ENCODE measurements around the gene ELF1. TPM values are rescaled to one million over a fixed set of nuclear protein-coding genes. Genes with fewer than 3 reads are reported as not detected.

Gene ELF1
- total RNA-seq, 3 donors from 2014 or later (not counting 1 experiment from before 2014, with no cell fraction given) = 174 to 216 (median 193) TPM

DNA sequence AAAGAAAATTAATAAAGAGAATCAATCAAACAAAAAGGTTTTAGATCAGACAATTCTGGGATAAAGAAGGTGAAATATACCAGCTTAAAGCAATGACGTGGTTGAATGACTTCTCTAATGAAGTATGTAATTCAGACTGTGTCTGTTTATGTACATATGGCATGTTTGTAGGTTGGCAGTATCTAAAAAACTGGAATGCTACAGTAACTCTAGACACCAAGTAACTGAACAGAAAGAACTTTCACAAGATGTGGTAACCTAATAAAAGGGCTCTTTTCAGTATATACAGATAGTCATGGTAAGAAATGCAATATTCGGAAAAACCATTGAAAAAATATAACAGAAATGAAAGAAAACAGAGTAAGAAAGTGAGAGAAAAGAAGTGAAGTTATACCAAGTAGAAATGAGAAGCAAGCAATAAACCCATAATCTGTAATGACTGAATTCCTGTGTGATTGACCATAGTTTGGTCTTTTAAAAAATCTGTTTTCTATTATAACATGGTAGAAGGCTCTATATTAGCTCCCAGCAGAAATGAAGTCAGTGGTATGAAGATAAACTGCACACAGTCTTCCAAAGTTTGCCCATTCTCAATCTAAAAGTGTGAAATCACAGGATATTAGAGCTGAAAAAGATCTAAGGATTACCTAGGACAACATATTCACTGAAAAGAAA lies 31.4 kb downstream of the ELF1 start:
- H3K4me1 Mint-ChIP-seq = peaks cover 63 to 64% of the 10 kb centered on the region in 2 donors
- no peak for DNase-seq
- 77% methylated on average over 2 of the region's 2 CpGs for WGBS (ENCODE audit: insufficient coverage)
- H3K27me3 Mint-ChIP-seq (ENCODE audit: low read depth in 2 of 2) = no peaks in the 10 kb centered on the region
- Histone ChIP-seq H3K4me3 (ENCODE audit: low read length) (no peak overlapping the region), H3K27me3 (ENCODE audit: control insufficient read depth, insufficient read depth, low read length) (no peaks in the 10 kb centered on the region), H3K4me1 (ENCODE audit: control insufficient read depth, insufficient read depth, low read length) (peaks cover 31% of the 10 kb centered on the region), H3K27ac (ENCODE audit: low read length) (peak overlapping the region; percentile 46), H3K36me3 (ENCODE audit: control insufficient read depth, insufficient read depth, low read length) (peaks cover 2% of the 10 kb centered on the region), H3K9me3 (ENCODE audit: control insufficient read depth, insufficient read depth, low read length) (no peaks in the 10 kb centered on the region)
- intact Hi-C loops (cut with micrococcal nuclease) = no loop called here
- H3K9me3 Mint-ChIP-seq = no peaks in the 10 kb centered on the region
- H3K4me3 Mint-ChIP-seq = no peak overlapping the region
- TF ChIP-seq, protein P1, sequence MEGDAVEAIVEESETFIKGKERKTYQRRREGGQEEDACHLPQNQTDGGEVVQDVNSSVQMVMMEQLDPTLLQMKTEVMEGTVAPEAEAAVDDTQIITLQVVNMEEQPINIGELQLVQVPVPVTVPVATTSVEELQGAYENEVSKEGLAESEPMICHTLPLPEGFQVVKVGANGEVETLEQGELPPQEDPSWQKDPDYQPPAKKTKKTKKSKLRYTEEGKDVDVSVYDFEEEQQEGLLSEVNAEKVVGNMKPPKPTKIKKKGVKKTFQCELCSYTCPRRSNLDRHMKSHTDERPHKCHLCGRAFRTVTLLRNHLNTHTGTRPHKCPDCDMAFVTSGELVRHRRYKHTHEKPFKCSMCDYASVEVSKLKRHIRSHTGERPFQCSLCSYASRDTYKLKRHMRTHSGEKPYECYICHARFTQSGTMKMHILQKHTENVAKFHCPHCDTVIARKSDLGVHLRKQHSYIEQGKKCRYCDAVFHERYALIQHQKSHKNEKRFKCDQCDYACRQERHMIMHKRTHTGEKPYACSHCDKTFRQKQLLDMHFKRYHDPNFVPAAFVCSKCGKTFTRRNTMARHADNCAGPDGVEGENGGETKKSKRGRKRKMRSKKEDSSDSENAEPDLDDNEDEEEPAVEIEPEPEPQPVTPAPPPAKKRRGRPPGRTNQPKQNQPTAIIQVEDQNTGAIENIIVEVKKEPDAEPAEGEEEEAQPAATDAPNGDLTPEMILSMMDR (IDR thresholded peaks at IDR 0.05) = no peak
- ATAC-seq = no peak
- H3K36me3 Mint-ChIP-seq = no peaks in the 10 kb centered on the region
- peak overlapping the region; percentile 47 to 71 for H3K27ac Mint-ChIP-seq

DNA sequence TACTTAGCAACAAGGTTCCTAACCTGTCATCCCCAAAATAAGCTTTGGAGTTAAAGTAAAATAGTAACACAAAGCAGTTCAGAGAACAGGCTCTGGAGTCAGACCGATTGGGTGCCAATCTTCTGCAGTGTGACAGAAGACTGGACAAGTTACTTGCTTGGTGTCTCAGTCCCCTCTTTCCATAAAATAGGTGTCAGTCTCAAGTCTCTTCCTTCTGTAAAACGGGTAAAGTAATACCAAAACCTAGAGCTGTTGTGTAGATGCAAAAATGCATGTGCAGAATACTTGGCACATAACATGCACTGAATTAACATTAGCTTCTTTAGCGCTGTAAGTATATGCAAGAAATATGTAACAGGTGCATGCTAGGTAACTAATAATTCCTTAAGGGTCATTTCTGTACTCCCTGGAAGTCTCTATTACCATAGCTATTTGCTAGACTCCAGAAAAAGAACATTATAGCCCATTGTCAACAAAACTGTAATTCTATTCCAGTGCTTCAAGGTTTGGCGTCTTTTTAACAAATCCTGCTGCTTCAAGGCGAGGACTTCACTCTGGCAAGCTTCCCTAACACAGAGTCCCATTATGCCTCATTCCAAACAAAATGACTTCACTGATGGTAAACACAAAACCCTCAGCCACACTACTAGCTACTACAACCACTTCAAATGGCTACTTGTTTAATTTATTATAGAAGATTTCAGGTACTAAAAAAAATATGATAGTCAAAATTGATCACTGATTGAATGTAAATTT lies 32.8 kb downstream of the ELF1 start:
- peak overlapping the region; percentile 99 for H3K27ac ChIP-seq (ENCODE audit: low read length)
- WGBS (ENCODE audit: insufficient coverage) = 31% methylated on average over 5 of the region's 5 CpGs
- peaks cover 2% of the 10 kb centered on the region for H3K36me3 ChIP-seq (ENCODE audit: control insufficient read depth, insufficient read depth, low read length)
- peak overlapping the region; percentile 87 to 93 for H3K27ac Mint-ChIP-seq
- no peaks in the 10 kb centered on the region for H3K9me3 Mint-ChIP-seq
- TF ChIP-seq, protein P1 (IDR thresholded peaks at IDR 0.05) = no peak
- peak overlapping the region; percentile 89 for H3K4me3 Mint-ChIP-seq
- peaks cover 66 to 67% of the 10 kb centered on the region in 2 donors for H3K4me1 Mint-ChIP-seq
- H3K4me3 ChIP-seq (ENCODE audit: low read length) = no peak overlapping the region
- H3K27me3 Mint-ChIP-seq (ENCODE audit: low read depth in 2 of 2) = no peaks in the 10 kb centered on the region
- H3K9me3 ChIP-seq (ENCODE audit: control insufficient read depth, insufficient read depth, low read length) = no peaks in the 10 kb centered on the region
- peak in 1 of 2 donors; percentile 31 for DNase-seq
- no peak for ATAC-seq
- H3K36me3 Mint-ChIP-seq = peaks cover 2% of the 10 kb centered on the region
- intact Hi-C loops (cut with micrococcal nuclease) = no loop called here
- peaks cover 31% of the 10 kb centered on the region for H3K4me1 ChIP-seq (ENCODE audit: control insufficient read depth, insufficient read depth, low read length)
- no peaks in the 10 kb centered on the region for H3K27me3 ChIP-seq (ENCODE audit: control insufficient read depth, insufficient read depth, low read length)

GRCh38 chr13:40985381-40986100 lies 33.6 kb downstream of the ELF1 start:
- peaks cover 6% of the 10 kb centered on the region for H3K36me3 Mint-ChIP-seq
- WGBS (ENCODE audit: insufficient coverage) = 21% methylated on average over 2 of the region's 5 CpGs
- peak; percentile 7 to 47 (median 28) for ATAC-seq
- H3K27me3 Mint-ChIP-seq (ENCODE audit: low read depth in 2 of 2) = no peaks in the 10 kb centered on the region
- no peaks in the 10 kb centered on the region for H3K9me3 ChIP-seq (ENCODE audit: control insufficient read depth, insufficient read depth, low read length)
- no peak overlapping the region for H3K4me3 ChIP-seq (ENCODE audit: low read length)
- H3K9me3 Mint-ChIP-seq = no peaks in the 10 kb centered on the region
- TF ChIP-seq, protein P1 (IDR thresholded peaks at IDR 0.05) = no peak
- peak in 1 of 2 donors; percentile 40 for DNase-seq
- no peaks in the 10 kb centered on the region for H3K27me3 ChIP-seq (ENCODE audit: control insufficient read depth, insufficient read depth, low read length)
- intact Hi-C loops (cut with micrococcal nuclease) = loop anchor here (2.0 kb wide), 1 partner anchor 19 kb away; no protein-coding TSS in a partner anchor
- peaks cover 2% of the 10 kb centered on the region for H3K36me3 ChIP-seq (ENCODE audit: control insufficient read depth, insufficient read depth, low read length)
- H3K4me1 ChIP-seq (ENCODE audit: control insufficient read depth, insufficient read depth, low read length) = peaks cover 29% of the 10 kb centered on the region
- peak overlapping the region; percentile 87 to 93 for H3K27ac Mint-ChIP-seq
- H3K4me1 Mint-ChIP-seq = peaks cover 68 to 69% of the 10 kb centered on the region in 2 donors
- peak overlapping the region; percentile 89 for H3K4me3 Mint-ChIP-seq
- H3K27ac ChIP-seq (ENCODE audit: low read length) = peak overlapping the region; percentile 99

Measured in natural killer cell (primary cell).